ENCODE data around the gene NEK10. TPM values are rescaled to one million over a fixed set of nuclear protein-coding genes. Genes with fewer than 3 reads are reported as not detected.
"Not testable (repeated sequence)": the region's sequence is repeated elsewhere in the genome, so short reads cannot be mapped to it uniquely, and the experiment has no call there.

NEK10 gene, protein sequence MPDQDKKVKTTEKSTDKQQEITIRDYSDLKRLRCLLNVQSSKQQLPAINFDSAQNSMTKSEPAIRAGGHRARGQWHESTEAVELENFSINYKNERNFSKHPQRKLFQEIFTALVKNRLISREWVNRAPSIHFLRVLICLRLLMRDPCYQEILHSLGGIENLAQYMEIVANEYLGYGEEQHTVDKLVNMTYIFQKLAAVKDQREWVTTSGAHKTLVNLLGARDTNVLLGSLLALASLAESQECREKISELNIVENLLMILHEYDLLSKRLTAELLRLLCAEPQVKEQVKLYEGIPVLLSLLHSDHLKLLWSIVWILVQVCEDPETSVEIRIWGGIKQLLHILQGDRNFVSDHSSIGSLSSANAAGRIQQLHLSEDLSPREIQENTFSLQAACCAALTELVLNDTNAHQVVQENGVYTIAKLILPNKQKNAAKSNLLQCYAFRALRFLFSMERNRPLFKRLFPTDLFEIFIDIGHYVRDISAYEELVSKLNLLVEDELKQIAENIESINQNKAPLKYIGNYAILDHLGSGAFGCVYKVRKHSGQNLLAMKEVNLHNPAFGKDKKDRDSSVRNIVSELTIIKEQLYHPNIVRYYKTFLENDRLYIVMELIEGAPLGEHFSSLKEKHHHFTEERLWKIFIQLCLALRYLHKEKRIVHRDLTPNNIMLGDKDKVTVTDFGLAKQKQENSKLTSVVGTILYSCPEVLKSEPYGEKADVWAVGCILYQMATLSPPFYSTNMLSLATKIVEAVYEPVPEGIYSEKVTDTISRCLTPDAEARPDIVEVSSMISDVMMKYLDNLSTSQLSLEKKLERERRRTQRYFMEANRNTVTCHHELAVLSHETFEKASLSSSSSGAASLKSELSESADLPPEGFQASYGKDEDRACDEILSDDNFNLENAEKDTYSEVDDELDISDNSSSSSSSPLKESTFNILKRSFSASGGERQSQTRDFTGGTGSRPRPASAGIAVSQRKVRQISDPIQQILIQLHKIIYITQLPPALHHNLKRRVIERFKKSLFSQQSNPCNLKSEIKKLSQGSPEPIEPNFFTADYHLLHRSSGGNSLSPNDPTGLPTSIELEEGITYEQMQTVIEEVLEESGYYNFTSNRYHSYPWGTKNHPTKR
- 0.61 and 1.4 TPM in 2 replicates for total RNA-seq

DNA sequence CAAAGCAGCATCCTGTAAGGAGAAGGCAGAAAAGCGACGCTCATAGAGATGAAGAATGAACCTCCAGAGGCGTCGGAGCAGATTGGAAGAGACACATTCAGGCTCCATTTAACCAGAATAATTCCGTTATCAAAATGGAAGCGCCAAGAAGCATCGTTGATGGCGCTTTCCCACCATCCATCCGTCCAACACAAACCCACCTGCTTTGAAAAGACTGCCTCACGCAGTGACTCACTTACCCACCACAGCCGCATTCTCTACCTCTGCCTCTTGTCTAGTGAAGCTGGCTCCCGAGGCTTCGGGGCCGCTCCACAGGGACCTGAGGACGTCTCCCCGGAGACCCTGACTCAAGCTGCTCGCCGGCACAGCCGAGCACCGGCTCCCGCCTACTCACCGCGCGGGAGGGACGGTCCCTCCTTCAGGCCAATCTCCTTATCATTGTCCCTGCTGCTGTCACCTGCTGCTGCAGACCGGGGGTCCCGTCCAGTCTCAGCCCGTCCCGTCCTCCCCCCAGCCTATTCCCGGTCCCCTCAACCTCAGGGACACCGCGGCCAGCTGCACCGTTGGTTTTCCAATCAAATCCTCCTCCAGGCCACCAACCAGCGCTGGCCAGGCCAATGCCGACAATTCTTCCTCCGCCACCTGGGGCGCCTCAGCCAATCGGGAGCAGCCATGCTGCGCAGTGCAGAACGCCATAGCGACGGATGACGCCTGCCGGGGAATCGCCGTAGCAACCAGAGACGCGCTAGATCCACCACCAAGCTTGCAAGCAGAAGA is at the start of gene NEK10:
TSS of gene NEK10 (minus strand) at position 553 of the 777 bp plus-strand sequence. CDS start 16,501 bp downstream, outside the sequence.
- intact Hi-C loops (cut with micrococcal nuclease): loop anchor here (1.0 to 5.0 kb wide), 5 partner anchors 12 to 980 kb away; partner anchors contain the start of genes CMC1 and SLC4A7

DNA sequence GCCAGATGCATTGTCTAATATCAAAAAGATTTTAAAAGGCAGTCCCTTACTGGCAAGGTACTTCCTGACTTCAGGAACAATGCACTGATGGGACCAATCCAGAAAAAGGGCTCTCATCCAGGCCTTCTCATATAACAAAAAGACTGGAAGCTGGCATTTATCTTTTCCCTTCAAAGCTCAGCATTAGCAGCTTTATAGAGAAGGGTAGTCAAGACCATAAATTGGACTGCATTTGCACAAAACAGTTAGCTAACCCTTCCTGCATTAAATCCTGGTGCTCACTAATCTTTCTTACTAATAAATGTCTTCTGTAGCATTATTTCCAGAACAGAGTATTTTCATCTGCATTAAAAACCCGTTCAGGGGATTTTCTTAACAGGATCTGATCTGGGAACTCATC is 46.0 kb upstream of the NEK10 start:
- intact Hi-C loops (cut with micrococcal nuclease): no loop called here

DNA sequence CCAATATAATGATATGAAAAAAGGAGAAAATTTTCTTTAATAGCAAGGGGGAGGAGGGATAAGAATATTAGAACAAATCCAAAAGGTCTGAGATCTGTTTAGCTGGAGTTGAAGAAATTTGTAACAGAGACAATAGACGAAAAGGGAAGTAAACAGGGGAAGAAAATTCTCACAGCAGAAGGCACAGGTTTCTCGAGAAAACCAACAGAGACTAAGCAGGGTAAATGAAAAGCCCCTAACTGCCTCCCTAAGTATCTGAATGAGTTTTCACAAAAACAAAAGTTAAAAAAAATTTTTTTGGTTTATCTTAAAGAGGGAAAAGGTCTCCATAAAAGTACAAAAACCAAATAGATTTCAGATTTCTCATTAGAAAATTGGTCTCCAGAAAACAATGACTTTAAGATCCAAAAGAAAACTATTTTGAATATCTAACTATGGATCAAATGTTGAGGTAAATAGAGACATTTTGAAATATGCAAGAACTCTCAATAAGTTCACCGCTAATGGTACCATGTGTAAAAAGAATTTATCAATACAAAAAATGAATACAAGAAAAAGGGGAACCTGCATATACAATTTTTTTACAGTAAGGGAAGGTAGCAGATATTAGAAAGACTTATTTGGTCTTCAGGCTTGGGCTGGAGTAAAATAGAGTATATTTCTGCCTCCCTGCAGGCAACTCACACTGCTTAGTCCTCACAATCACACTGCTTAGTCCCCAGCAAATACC is 23.9 kb upstream of the NEK10 start:
- intact Hi-C loops (cut with micrococcal nuclease): no loop called here

DNA sequence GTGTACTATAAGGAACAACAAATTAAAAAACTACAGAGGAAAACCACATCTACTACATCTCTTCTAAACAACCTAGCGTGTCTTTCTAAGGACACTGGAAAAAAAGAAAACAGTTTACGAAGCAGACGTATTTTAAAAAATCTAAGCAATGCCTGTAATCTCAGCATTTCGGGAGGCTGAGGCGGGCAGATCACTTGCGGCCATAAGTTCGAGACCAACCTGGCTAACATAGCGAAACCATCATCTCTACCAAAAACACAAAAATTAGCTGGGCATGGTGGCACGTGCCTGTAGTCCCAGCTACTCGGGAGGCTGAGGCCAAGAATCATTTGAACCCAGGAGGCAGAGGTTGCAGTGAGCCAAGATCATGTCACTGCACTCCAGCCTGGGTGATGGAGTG is 23.2 kb upstream of the NEK10 start:
- intact Hi-C loops (cut with micrococcal nuclease): not testable (repeated sequence)

DNA sequence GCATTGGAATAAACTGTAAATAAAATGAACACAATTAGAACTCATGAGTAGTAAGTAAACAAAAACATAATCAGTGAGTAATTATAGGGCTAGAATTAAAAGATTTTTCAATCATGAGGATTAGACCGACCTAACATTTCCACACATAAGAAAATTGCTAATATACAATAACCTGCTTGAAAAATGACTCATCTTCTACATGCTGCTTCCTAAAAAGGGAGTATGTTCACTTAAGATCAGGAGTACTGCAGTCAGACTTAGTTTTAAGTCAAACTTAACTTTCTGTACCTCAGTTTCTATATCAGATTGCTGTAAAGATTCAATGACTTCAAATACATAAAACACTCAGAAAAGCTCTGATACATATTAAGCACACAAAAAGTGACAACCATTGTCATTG is 22.6 kb upstream of the NEK10 start:
- intact Hi-C loops (cut with micrococcal nuclease): no loop called here

DNA sequence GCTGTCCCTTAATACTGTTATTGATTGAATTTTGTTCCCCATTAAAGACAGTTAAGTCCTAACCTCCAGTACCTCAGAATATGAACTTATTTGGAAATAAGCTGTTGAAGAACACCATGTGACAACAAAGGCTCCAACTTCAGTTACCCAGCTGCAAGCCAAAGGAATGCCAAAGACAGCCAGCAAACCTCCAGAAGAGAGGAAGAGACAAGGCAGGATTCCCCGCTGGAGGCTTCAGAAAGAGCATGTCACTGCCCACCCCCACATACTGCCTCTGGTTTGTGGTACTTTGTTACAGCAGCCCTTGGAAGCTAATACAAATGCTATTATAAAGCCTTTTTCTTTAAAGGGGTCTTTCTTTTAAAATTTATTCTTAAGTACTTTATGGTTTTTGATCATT is 18.4 kb upstream of the NEK10 start:
- intact Hi-C loops (cut with micrococcal nuclease): no loop called here

DNA sequence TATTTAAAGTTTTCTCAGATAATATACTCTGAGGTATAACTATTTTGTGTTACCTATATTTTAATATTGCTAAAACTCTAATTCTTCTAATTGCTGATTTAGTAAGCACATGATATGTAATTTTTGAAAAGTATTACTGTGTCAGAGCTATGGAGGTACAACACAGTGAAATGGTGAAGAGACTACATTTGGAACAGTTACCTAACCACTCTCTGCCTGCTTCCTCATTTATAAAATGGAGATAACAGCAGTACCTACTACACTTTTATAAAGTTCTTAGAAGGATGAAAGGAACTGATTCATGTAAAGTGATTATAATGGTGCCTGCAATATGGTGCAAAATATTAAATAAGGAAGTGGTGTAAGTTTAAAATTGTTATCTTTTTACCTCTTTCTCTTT is 16.3 kb upstream of the NEK10 start:
- intact Hi-C loops (cut with micrococcal nuclease): no loop called here

DNA sequence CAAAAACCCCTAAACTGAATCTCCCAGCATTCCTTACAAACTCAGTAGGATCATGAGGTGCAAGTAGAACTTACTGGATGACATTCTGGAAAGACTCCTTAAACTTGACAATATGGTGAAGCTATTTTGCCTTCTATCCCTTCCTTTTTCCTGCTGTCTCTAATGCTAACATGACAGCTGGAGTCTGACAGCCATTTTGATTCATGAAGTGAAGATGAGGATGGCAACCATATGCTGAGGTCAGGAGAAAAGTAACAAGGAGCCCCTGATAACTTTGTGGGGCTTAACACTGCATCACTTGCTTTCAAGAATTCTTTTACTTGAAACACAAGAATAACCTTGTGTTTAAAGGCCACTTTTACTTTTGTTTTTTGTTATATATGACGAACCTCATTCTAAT is 15.0 kb upstream of the NEK10 start:
- intact Hi-C loops (cut with micrococcal nuclease): no loop called here

DNA sequence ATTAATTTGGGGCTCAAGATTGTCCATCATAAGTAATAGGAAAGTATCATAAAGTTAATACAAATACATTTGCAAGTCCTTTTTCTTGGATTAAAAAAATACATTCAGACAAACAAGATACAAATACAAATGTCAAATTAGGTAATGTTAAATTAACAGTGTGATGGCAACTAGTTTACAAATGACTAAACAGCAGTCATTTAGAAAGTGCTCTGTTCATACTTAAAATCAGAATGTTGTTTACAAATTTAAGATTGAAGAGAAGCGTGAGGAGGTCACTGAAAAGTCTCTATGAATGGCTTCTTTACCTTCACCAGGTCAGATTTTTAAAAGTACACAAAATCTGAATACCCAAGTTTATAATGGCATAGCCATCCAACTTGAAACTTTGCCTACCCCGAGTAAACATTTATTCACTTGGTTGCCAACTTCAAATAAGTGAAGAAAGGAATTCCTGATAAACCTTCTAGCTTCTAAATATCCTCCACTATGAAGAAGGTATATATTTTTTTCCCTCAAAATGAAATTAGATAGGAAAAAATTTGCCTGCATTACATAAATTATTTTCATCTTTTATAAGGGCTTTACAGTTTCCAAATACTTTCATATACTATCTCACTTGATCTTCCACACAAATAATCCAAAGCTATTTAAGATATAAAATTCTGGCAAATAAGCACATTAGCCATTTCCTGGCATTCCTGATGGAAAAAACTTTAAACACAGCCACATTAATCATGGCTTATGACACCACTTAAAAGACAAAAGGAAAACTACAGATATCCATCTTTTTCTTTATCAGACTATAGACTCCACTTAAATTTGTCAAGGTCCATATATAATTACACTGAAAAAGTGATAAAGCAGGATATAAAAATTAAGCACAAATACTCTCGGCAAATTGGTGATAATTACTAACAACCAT is 11.5 kb upstream of the NEK10 start:
- intact Hi-C loops (cut with micrococcal nuclease): no loop called here

DNA sequence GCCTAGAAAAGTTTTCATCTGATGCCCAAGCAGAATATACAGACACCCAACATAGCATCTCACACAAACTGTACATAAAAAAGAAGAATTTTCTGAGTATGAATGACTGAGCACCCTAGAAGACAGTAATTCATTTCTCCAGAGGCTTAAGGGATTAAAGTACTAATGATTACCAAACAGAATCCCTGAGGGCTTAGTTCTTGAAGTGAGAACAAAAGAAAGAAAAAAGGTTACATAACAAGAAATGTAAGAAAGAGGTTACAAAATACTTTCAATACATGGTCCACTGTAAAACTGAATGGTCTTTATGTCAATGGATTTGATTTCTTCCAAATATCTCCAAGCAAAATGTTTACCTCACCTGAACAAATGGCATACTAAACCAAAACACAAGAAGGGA is 9.1 kb upstream of the NEK10 start:
- intact Hi-C loops (cut with micrococcal nuclease): no loop called here

DNA sequence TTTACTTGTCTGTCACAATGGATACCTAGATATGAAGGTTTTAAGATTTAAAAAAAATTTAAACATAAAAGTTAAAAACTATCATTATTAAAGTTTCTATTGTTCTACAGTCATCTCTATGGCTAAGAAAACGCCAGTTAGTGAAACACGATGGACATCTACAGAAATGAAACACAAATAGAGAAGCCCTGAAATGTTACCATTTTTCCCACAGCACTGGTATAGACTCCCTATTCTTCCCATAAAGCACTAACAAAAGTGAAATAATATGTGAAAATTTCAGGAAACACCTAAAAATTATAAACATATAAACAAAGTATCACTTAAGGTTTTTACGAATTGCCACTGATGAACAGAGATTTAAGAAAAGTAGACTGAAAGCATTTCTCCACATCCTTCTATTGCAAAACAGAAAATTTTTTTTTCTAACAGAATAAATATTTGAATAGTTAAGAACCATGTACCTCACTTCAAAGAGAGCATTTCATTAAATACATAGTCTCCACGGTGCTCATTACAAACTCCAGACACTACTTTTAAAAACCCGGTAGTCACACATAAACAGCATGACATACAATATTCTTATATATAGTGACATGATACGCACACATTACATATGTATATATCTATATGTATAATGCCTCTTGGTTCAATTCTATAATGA is 7.1 kb upstream of the NEK10 start:
- intact Hi-C loops (cut with micrococcal nuclease): no loop called here

DNA sequence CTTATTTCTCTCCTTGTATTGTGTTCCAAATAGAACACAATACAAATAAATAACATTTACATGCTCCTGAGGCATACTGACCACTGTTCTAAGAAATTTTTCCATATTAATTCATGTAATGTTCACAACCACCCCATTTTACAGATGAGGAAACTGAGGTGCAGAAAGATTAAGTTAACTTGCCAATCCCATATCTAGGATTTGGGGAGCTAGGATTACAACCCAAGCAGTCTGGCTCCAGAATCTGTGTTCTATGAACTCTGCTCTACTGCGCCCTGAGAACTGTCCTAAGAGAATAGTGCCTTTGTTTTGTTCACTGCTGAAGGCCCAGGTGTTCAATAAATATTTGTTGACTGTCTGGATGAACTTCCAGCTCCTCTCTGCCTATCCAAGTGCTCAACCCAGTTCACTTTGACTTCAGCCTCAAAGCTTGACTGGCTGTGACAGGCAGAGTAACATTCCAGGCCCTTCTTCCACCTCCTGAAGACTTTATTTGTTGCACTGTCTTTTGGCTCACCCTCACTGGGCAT is 3.1 kb downstream of the NEK10 start:
- intact Hi-C loops (cut with micrococcal nuclease): loop anchor here (5.0 kb wide), 1 partner anchor 876 kb away; the partner anchor contains the start of gene CMC1

DNA sequence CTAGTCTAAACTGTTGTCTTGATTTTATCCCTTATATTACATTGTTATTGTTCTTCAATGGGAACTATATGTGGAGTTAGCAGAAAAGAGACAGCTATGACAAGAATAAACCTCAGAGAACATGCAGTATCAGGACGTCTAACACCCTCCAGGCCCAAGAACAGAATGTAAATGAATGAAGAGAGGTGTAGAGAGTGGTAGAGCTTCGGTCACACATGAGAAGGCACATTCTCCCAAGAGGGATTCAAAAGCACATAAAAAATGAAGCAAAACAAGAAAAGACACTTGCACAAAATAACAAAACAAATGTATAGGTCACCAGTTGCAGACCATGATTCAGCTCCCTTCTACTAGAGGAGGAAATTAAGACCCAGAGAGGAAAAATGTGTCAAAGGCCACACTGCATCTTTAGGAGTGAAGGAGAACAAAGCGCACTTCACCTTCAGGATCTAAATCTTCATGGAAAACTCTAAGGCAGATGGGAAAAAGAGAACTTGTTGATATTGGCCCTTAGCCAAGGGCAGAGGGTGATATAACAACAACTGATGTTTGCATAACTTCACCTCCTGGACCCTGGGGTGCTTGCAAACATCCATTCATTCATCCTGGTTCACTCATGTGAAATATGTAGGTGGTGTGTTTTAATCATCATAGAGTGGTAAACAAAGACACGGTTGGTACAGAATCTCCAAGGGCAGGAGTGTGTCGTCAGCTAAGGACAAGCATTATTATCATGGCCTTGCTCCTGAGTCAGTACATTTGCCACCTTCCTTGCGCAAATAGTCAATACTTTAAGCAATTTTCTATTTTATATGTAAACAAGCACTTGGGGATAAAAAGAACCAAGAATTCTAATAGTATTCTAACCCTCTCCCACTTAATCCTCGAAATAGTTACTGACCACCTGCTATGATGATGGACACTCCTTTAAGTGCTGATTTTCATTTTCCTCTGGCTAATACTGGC is 8.8 kb downstream of the NEK10 start:
- intact Hi-C loops (cut with micrococcal nuclease): no loop called here

DNA sequence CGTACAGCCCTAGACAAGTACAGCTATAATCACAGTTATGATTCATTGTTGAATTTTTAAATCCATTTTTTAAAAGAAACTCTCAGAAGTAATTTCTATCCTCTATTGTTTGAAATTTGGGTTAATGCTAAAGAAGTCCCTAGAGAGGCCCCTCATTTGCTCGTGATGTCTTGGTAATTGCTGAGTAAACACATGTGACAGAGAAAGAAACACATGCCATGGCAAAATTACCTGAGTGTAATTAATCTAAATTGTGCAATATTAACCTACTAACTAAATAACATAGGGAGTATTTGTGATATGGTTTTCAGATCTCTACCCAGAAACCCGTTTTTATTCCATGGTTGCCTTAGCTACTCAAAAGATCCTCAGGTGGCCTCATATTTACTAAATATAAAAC is 10.8 kb downstream of the NEK10 start:
- intact Hi-C loops (cut with micrococcal nuclease): loop anchor here (5.0 kb wide), 1 partner anchor 174 kb away; no protein-coding TSS in a partner anchor

DNA sequence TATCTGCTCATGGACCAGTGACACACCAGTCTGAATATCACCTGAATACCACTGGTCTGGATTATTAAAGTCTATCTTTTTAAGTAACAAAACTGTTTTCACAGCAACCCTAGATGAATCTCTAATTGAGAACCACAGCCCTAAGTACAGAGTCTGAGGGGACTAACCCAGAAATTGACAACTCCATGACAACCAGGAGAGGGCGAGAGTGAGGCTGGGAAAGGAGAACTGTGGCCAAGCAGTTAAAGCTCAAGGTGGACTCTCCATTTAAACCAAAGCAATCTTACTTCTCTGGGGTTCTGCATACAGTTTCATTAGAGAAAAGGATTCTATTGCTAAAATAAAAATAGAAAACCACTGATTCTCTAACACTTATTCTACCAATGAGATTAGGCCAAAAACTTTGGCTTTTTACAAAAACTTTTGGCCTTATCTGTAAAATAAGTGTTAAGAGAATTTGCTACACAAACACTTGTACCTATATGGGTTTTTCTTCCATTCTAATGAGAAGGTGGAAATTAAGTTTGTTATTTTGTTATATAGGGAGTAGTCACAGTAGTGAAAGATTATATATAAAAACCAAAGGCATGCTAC is 11.4 kb downstream of the NEK10 start:
- intact Hi-C loops (cut with micrococcal nuclease): loop anchor here (1.0 to 5.0 kb wide), 9 partner anchors 12 to 971 kb away; partner anchors contain the start of genes NEK10 and SLC4A7

DNA sequence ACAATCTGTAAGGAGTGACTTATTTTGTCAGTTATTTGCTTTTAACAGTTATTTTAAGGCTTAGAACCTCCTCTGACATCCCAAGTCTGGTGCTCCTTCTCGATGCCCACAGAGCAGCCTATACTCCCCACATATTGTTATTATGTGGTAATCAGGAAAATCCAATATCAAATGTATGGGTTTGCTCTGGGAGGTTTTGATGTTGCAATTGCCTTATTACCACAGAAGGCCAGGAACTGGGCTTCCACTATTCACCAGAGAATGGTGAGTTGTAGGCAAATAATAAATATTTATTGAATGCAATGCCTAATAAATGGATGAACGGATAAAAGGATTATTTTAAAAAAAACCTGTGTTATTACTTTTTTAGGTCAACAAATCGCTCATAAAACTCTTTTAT is 12.2 kb downstream of the NEK10 start:
- intact Hi-C loops (cut with micrococcal nuclease): loop anchor here (1.0 to 5.0 kb wide), 9 partner anchors 12 to 972 kb away; partner anchors contain the start of genes NEK10 and SLC4A7

All from T-helper 1 cell treated with Interleukin-12 subunit alpha and Interleukin-12 subunit beta and Interleukin-4 antibody, amounts not matched to agents 30 ng/mL and 1 ng/mL, for 36 hours (primary cell).